ENCODE measurements around the gene DSE. TPM values are rescaled to one million over a fixed set of nuclear protein-coding genes. Genes with fewer than 3 reads are reported as not detected.

Gene DSE
- total RNA-seq, 1 donor from 2014 or later, result 8.3 TPM

- DNase-seq, result no peak
Measured at GRCh38 chr6:116450185-116450710, 79.5 kb downstream of the DSE start.

GRCh38 chr6:116450769-116451740, 80.3 kb downstream of the DSE start:
- no peak for DNase-seq

- DNase-seq, result no peak
Measured at GRCh38 chr6:116451916-116452315, 81.2 kb downstream of the DSE start.

GRCh38 chr6:116452531-116452930, 81.8 kb downstream of the DSE start:
- DNase-seq, result no peak

GRCh38 chr6:116456106-116456505, 85.4 kb downstream of the DSE start:
- no peak for DNase-seq

- DNase-seq, result no peak
Measured at GRCh38 chr6:116456927-116457326, 86.2 kb downstream of the DSE start.

- no peak for DNase-seq
Measured at GRCh38 chr6:116458264-116458663, 87.5 kb downstream of the DSE start.

- DNase-seq, result no peak
Measured at GRCh38 chr6:116459927-116460326, 89.2 kb downstream of the DSE start.

- DNase-seq, result no peak
Measured at GRCh38 chr6:116461331-116461931, 90.7 kb downstream of the DSE start, which contains the start of gene CALHM6. Gene CALHM6, plus strand, starts transcription at chr6:116461375. Its CDS starts 555 bp downstream, at chr6:116461930.

- peak; percentile 53 for DNase-seq
Measured at GRCh38 chr6:116461932-116462885, 91.5 kb downstream of the DSE start.

GRCh38 chr6:116463301-116463700, 92.6 kb downstream of the DSE start:
- DNase-seq, result no peak

- DNase-seq, result no peak
Measured at GRCh38 chr6:116465246-116465645, 94.5 kb downstream of the DSE start.

GRCh38 chr6:116467096-116467495, 96.3 kb downstream of the DSE start:
- no peak for DNase-seq

GRCh38 chr6:116467514-116467913, 96.8 kb downstream of the DSE start:
- no peak for DNase-seq

GRCh38 chr6:116468293-116468692, 97.5 kb downstream of the DSE start:
- DNase-seq, result no peak

- no peak for DNase-seq
Measured at GRCh38 chr6:116471531-116471930, 100.8 kb downstream of the DSE start.

- DNase-seq, result no peak
Measured at GRCh38 chr6:116472706-116473105, 102.0 kb downstream of the DSE start.

- no peak for DNase-seq
Measured at GRCh38 chr6:116475141-116475540, 104.4 kb downstream of the DSE start.

GRCh38 chr6:116476002-116476678, 105.4 kb downstream of the DSE start:
- no peak for DNase-seq

- DNase-seq, result no peak
Measured at GRCh38 chr6:116482780-116483179, 112.0 kb downstream of the DSE start.

GRCh38 chr6:116483616-116484015, 112.9 kb downstream of the DSE start:
- no peak for DNase-seq

Data from dermis blood vessel endothelial cell (primary cell).